ENCODE results near the gene ESAM.

The ESAM gene

GRCh38 chr11:124766156-124766555 is 4.1 kb upstream of the ESAM start:
- Histone ChIP-seq H3K36me3 (ENCODE audit: low read depth) (peaks cover 37% of the 10 kb centered on the region), H3K27ac (ENCODE audit: poor library complexity, severe bottlenecking) (no peak overlapping the region)
- ATAC-seq (ENCODE audit: low read depth), result no peak

GRCh38 chr11:124763156-124763947 is 1.3 kb upstream of the ESAM start:
- Histone ChIP-seq H3K27ac (ENCODE audit: poor library complexity, severe bottlenecking) (no peak overlapping the region), H3K9me3 (ENCODE audit: severe bottlenecking) (no peaks in the 10 kb centered on the region), H3K27me3 (ENCODE audit: insufficient read depth, poor library complexity, severe bottlenecking) (peaks cover 23% of the 10 kb centered on the region), H3K4me3 (ENCODE audit: severe bottlenecking) (peak overlapping the region; percentile 35), H3K4me1 (ENCODE audit: insufficient read depth, poor library complexity, severe bottlenecking) (peaks cover 2% of the 10 kb centered on the region), H3K36me3 (ENCODE audit: low read depth) (peaks cover 18% of the 10 kb centered on the region)
- TF ChIP-seq CTCF (IDR thresholded peaks at IDR 0.05; ENCODE audit: poor library complexity, severe bottlenecking), result peak; percentile 85
- DNase-seq (ENCODE audit: low spot score), result peak; percentile 75
- ATAC-seq (ENCODE audit: low read depth), result peak; percentile 47

More at GRCh38 chr11:124766156-124766555, 4.1 kb upstream of the ESAM start:
- no peak for DNase-seq (ENCODE audit: low spot score)
- Histone ChIP-seq H3K9me3 (ENCODE audit: severe bottlenecking) (no peaks in the 10 kb centered on the region), H3K27me3 (ENCODE audit: insufficient read depth, poor library complexity, severe bottlenecking) (peaks cover 15% of the 10 kb centered on the region), H3K4me3 (ENCODE audit: severe bottlenecking) (no peak overlapping the region), H3K4me1 (ENCODE audit: insufficient read depth, poor library complexity, severe bottlenecking) (peaks cover 3% of the 10 kb centered on the region)
- no peak for TF ChIP-seq CTCF (IDR thresholded peaks at IDR 0.05; ENCODE audit: poor library complexity, severe bottlenecking)

GRCh38 chr11:124762624-124763155 is 600 bp upstream of the ESAM start:
- Histone ChIP-seq H3K4me1 (ENCODE audit: insufficient read depth, poor library complexity, severe bottlenecking) (peaks cover 9% of the 10 kb centered on the region), H3K9me3 (ENCODE audit: severe bottlenecking) (no peaks in the 10 kb centered on the region), H3K27ac (ENCODE audit: poor library complexity, severe bottlenecking) (no peak overlapping the region), H3K27me3 (ENCODE audit: insufficient read depth, poor library complexity, severe bottlenecking) (peaks cover 27% of the 10 kb centered on the region), H3K4me3 (ENCODE audit: severe bottlenecking) (peak overlapping the region; percentile 35), H3K36me3 (ENCODE audit: low read depth) (peaks cover 14% of the 10 kb centered on the region)
- ATAC-seq (ENCODE audit: low read depth) (peak; percentile 22), DNase-seq (ENCODE audit: low spot score) (no peak)
- TF ChIP-seq CTCF (IDR thresholded peaks at IDR 0.05; ENCODE audit: poor library complexity, severe bottlenecking), result no peak

GRCh38 chr11:124761301-124762104 is 587 bp downstream of the ESAM start:
- H3K27ac ChIP-seq (ENCODE audit: poor library complexity, severe bottlenecking), result no peak overlapping the region
- no peaks in the 10 kb centered on the region for H3K9me3 ChIP-seq (ENCODE audit: severe bottlenecking)
- DNase-seq (ENCODE audit: low spot score), result no peak
- peaks cover 27% of the 10 kb centered on the region for H3K27me3 ChIP-seq (ENCODE audit: insufficient read depth, poor library complexity, severe bottlenecking)
- H3K4me3 ChIP-seq (ENCODE audit: severe bottlenecking), result peak overlapping the region; percentile 35
- TF ChIP-seq CTCF (IDR thresholded peaks at IDR 0.05; ENCODE audit: poor library complexity, severe bottlenecking), result no peak
- peaks cover 9% of the 10 kb centered on the region for H3K4me1 ChIP-seq (ENCODE audit: insufficient read depth, poor library complexity, severe bottlenecking)
- peaks cover 3% of the 10 kb centered on the region for H3K36me3 ChIP-seq (ENCODE audit: low read depth)
- ATAC-seq (ENCODE audit: low read depth), result no peak

Data from RWPE2 (cell line).